NCI-H1436 (cell line): ENCODE measurements around the gene EMC7.
A peak's percentile ranks its signal among the peaks of the same experiment; 100 is the strongest.
"Not testable (repeated sequence)": the region's sequence is repeated elsewhere in the genome, so short reads cannot be mapped to it uniquely, and the experiment has no call there.

ENCODE experiments used
- DNase-seq: peaks from one replicate; lab custom pipeline; 2025; lab: John Stamatoyannopoulos, UW

Gene EMC7

DNA sequence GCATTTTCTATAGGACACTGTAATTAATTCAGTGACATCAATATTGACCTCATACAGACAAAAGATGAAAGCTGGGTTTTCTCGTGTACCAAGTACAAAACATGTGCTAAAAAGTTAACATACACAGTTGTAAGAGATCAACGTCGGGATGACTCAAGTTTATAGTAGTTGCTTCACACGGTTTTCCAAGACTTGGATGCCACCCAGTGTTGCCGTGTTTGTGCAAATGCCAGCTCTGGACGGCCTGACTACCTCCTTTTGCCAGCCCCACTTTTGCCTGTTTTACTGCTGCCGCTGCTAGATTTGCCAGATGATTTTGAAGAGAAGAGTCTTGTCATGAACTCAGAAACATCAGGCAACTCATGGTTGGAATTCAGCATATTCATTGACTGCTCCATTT, 17.6 kb downstream of the EMC7 start:
- DNase-seq = no peak

GRCh38 chr15:34079904-34080303, 21.8 kb downstream of the EMC7 start:
- no peak for DNase-seq

- DNase-seq = no peak
Measured at GRCh38 chr15:34078900-34079299, 22.8 kb downstream of the EMC7 start.

GRCh38 chr15:34076785-34077184, 24.9 kb downstream of the EMC7 start:
- no peak for DNase-seq

GRCh38 chr15:34070003-34070402, 31.7 kb downstream of the EMC7 start:
- DNase-seq = no peak

- no peak for DNase-seq
Measured at GRCh38 chr15:34065941-34066340, 35.7 kb downstream of the EMC7 start.

DNA sequence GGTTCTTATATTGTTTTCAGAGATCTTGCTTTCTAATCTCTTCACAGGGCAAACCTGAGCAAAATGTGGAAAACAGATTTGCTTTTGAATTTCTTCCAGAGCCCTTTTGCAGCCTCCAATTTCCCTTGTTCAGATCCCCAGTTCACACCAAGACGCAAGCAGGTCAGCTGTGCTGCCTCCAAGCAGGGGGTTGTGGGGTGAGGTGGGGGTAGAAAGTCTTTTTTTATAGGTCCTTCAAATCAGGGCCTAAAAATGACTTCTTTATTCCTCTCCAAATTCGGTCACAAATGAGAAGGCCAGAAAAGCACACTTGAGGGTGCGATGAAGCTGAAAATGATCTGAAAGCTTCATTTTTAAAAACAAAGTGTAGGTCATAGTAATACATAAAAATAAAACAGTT, 36.4 kb downstream of the EMC7 start:
- DNase-seq = no peak

DNA sequence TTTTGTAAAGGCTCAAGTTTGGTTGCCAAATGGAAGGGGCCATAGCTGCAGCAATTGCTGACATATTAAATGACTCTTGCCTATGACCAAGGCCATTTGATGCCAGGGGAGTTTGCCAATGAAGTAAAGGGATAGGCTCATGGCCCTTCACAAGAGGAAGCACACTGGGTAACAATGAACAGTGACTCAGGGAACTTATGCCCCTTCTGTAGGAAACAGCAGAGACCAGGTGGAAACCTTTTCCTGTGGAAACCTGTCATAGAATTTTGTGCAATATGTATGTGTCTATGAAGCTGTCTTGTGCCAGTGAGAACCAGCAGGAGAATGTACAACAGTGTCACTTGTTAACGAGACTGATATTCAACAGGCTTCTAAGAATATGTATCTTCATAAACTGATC, 37.2 kb downstream of the EMC7 start:
- no peak for DNase-seq

DNA sequence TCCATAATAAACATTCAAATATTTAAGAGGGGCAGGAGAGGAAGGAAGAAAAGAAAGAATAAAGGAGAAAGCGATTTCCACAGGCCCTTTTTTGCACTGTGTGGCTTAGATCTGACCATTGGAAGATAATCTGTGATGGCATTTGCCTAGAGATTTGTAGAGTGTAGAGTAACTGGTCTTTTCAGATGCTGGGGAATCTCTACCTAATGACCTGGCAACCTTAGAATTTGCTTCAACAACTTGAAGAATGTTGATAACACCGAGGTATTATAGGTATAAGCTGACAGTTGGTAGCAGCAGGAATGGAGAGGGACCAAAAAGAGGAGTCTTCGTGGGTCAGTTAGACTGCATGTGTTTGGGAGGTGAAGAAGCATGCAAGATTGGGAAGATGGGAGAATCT, 41.7 kb downstream of the EMC7 start:
- no peak for DNase-seq

- DNase-seq = no peak
Measured at GRCh38 chr15:34059476-34059875, 42.2 kb downstream of the EMC7 start.

DNA sequence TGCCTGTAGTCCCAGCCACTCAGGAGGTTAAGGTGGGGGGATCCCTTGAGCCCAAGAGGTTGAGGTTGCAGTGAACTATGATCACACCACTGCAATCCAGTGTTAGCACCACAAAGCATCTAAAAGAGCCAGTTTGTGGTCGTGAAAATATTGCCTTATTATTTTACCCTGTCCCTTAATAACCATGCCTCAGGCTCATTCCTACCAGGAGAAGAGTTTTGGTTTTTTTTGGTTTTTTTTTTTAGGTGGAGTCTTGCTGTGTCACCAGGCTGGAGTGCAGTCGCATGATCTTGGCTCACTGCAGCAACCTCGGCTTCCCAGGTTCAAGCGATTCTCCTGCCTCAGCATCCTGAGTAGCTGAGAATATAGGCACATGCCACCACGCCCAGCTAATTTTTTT, 44.8 kb downstream of the EMC7 start:
- no peak for DNase-seq

GRCh38 chr15:34055868-34056595, 45.6 kb downstream of the EMC7 start:
- no peak for DNase-seq

- no peak for DNase-seq
Measured at GRCh38 chr15:34054081-34054707, 47.5 kb downstream of the EMC7 start.

GRCh38 chr15:34050385-34050784, 51.3 kb downstream of the EMC7 start:
- not testable (repeated sequence) for DNase-seq

DNA sequence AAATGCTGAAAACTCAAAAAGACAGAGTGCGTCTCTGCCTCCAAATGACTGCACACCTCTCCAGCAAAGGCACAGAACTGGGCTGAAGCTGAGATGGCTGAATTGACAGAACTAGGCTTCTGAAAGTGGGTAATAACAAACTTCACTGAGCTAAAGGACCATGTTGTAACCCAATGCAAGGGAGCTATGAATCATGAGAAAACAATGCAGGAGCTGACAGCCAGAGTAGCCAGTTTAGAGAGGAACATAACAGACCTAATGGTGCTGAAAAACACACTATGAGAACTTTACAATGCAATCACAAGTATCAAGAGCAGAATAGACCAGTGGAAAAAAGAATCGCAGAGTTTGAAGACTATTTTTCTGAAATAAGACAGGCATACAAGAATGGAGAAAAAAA, 52.5 kb downstream of the EMC7 start:
- DNase-seq = no peak

GRCh38 chr15:34047893-34048775, 53.5 kb downstream of the EMC7 start:
- no peak for DNase-seq

GRCh38 chr15:34046471-34047145, 55.1 kb downstream of the EMC7 start:
- no peak for DNase-seq

- DNase-seq = no peak
Measured at GRCh38 chr15:34043813-34044212, 57.8 kb downstream of the EMC7 start.

DNA sequence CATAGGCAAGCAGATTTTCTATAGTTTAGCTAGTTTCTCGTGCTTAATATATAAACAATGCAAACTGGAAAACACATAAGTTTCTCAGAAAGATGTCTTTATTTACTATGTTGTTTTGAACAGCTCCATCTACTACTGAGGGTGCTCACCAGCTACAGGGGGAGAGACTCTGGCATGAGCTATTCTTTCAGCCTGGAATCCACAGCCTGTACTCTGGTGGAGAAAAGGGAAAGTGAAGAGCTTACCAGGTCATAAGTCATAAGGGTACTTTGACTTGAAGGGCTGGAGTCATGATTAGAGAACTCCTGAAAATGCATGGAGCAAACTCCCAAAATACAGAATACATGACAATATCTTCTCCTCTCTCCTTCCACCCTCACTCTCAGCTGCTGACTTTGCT, 58.3 kb downstream of the EMC7 start:
- no peak for DNase-seq

DNA sequence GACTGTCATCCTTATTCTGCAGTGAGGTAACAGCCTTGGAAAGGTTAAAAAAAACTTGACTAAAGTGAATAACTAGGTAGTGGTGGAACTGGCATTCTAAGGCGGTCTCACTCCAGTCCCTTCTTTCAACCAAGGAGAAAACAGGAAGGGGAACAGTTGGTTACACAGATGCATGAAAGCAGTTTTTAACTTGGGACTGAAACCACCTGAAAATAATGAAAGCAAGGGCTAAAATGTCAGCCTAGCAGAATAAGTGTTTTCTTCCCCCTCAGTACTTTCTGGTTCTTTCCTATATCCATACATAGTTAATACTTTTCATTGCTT, 61.9 kb downstream of the EMC7 start:
- DNase-seq = no peak

DNA sequence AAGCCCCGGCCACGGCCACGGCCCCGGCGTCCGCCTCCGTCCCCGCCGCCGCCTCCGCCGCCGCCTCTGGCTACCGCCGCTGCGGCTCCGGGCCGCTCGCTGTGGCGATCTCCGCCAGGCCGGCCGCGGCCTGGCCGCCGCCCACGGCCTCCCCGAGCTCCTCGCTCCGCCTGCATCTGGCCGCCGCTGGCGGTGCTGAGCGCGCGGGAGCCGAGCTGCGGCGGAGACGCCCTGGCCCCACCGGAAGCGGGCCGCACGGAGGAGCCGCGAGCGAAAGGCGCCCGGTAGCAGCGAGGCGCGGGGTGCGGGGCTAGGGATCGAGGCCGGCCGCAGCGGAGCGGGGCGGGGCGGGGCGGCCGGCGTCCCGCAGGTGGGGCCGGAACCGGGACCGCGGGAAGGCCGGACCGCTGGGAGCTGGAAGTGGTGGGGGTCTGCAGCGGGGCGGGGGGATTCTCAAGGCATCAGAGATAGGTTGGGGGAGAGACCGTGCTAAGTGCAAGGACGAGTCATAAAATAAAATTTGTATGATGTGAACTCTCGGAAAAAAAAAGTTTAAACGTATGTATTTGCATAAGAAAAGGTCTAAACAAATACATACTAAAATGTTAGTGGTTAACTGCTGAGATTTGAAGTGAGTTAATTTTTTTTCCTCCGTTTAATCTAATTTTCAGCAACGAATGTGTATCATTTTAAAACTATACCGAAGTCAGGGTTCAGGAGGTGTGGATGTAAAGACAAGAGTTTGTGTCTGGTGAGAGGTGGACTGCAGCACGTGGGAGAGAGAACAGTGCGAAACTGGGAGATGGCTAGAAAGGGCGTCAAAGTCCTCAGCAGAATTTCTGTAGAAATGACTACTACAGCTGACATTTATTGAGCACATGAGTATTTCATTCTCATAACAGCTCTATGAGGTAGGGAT, 62.5 kb downstream of the EMC7 start, which contains the start of gene AVEN:
Gene AVEN, minus strand, starts transcription at position 334 of the 919 bp plus-strand sequence. Its CDS starts 158 bp downstream, at position 176.
- DNase-seq = peak; percentile 34
